Stomach (tissue), 4 donors: ENCODE measurements around the gene EML6.

Source experiments
- CTCF ChIP-seq, 7 experiments: fragments of 450-650 bp in 4 of 7; fragments of 200-600 bp in 3 of 7; sonication (generic) in 3 of 7; IDR thresholded peaks; one replicate each; pipeline ENCODE4 v1.5.1; 2016 to 2019; ENCODE audit warnings: antibody characterized with exemption in 7 of 7, control low read depth in 2 of 7, mild to moderate bottlenecking in 1 of 7
- POLR2A ChIP-seq, 4 donors: fragments of 450-650 bp; IDR thresholded peaks; one replicate each; pipeline ENCODE4 v1.6.1; 2016; ENCODE audit warnings: antibody characterized with exemption in 4 of 4, control low read depth in 2 of 4, mild to moderate bottlenecking in 1 of 4, moderate library complexity in 1 of 4

GRCh38 chr2:54767921-54768320 is 44.5 kb downstream of the EML6 start:
- no peak for TF ChIP-seq CTCF (IDR thresholded peaks at IDR 0.05)
- no peak for TF ChIP-seq POLR2A (IDR thresholded peaks at IDR 0.05)
